Measurements from ENCODE around the gene TNFRSF8.

TNFRSF8 gene

DNA sequence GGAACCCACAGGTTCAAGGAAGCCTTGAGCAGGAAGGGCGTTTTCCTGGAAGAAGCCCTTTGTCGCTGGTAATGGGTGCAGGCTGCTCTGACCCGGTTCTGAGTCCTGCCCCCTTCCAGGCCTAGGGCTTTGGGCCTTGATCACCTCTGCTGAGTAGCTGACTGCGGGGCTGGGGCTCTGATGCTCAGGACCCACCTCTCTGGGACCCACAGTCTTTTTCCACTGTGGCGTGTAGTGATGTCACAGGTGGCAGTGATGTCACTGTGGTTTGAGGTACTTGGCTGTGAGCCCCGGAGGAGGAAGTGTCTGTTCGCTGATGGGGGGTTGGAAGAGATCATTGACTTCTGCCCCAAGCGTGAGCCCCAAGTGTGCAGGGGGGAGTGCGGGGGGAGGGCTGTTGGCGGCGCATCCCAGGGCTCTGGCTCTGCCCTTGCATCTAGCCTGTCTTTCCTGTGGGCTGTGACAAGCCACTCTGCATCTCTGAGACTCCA lies 110.6 kb downstream of the TNFRSF8 start:
- no peak for DNase-seq (ENCODE audit: low spot score)

DNA sequence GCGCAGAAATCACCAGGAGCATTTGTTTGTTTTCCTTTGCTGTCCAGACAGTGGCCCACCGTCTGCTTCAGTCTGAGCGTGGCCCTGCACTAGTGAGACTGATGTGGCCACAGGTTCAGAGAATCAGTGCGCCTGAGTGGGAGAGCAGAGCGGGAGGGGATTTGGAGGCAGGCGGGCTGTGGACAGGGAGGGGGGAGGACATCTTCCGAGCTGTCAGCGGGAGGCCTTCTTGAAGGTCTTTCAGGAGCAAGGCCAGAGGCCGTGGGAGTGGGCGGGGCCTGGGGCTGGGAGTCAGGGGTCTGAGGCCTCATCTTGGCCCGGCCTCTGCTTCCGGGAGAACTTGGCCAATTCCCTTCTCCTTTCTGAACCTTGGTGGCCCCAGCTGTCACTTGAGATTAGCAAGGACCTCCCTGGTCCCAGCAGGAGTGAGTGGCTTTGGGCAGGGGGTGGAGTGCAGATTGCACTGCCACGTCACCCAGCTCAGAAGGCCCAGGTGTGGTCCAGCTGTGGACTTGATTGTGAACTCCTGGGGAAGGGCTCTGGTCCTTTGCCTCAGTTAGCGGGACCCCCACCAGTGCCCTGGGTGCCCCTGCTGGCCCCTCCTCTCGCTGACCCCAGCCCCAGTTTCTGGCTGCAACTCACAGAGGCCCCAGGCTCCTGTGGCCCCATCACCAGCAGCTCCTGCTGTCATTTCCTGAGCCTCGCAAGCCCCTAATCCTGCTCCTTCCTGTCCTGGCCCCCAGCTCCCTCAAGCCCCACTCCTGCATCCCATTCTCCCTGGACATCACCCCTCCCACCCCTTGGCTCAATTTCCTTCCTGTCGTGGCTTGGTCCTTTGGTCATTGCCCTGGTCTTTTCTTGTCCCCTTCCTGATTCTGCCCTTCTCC lies 112.1 kb downstream of the TNFRSF8 start:
- DNase-seq (ENCODE audit: low spot score): no peak

DNA sequence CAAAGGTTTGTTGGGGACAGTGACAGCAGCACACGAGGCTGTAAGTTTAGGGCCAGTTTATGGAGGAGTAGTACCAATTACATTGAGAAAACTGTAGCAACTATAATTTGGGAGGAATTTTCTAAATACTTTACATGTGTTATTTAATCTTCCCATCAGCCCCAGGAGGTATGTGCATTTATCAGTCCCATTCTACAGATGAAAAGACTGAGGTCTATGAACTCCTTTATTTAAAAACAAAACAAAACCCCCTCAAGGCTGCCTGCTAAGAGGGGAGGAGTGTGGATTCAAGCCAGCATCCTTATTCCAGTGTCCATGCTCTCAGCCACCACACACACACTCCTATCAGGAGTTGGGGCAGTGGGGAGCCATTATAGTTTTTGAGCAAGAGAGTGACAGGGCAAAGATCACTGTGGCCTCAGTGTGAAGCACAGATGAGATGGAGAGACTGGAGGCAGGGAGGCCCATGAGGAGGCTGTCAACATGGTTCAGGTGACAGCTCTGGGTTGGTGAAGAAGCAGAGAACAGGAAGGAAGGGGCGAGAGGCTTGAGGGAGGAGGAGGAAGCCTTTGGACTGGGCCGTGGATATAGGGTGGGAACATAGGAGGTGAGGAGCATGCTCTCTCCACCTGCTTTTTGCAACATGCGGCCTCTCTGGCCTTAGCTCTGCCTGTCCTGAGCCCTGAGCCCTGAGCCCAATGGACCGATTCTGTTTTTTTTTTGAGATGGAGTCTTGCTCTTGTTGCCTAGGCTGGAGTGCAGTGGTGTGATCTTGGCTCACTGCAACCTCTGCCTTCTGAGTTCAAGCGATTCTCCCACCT lies 113.4 kb downstream of the TNFRSF8 start:
- no peak for DNase-seq (ENCODE audit: low spot score)

DNA sequence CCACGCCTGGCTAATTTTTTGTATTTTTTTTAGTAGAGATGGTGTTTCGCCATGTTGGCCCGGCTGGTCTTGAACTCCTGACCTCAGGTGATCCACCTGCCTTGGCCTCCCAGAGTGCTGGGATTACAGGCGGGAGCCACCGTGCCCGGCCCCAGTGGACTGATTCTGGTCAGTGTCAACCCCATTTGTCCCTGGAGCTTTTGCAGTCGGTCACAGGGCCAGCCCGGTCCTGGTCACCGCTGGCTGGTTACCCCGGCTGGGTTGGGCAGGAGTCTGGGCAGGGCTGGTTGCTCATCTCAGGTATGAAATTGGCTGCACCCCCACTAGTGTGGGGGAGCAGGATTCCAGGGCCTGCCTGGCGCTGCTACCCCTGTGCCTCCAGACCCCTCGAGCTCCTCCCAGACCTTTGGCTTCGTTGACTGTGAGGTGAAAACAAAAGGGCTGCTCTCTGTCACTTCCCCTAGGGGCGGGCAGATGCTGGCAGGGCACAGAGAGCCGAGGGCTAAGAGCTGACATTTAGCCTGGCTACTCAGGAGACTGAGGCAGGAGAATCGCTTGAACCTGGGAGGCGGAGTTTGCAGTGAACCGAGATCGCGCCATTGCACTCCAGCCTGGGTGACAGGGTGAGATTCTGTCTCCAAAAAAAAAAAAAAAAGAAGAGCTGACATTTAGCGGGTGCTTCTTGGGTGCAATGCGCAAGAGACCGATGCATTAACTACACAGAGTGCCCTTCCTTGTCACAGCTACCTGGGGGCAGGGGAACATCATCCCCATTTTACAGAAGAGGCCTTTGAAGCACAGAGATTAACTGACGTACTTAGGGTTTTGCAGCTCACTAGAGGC lies 114.3 kb downstream of the TNFRSF8 start:
- DNase-seq (ENCODE audit: low spot score): no peak

DNA sequence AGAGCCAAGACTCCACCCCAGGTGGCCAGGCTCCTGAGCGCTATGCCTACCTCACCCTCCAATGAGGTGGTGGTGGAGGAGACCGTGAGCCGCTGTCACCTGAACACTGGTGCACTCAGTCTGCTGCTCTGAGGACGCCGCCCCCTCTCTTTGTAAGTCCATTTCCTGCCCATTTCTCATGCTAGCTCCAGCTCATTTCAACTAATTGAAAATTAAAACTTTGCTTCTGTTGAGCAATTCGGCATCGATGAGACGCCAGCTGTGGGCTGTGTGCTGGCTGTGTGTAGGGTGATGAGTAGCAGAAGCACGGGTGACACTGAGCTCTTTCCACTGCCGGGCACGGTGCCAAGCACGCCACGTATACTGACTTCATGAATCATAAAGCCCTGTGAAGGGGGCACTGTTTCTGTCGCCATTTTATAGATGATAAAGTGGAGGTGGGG lies 114.9 kb downstream of the TNFRSF8 start:
- peak; percentile 84 for DNase-seq (ENCODE audit: low spot score)

DNA sequence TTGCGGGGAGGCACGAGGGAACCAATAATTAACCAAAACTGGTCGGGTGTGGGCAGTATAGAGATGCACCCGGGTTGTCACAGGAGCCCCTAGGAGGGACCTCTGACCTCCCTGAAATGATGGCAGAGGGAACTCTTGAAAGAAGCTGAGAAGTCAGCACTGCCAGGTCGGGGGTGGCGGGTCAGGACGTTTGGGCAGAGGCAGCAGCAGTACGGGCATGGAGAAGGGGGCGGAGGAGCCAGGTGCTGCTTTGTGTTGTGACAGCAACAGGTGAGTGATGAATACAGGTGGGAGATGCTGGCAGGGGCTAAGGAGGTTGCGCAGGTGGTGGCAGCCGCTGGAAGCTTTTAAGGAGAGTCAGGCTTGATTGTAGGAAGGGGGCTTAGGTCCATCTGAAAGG lies 115.4 kb downstream of the TNFRSF8 start:
- no peak for DNase-seq (ENCODE audit: low spot score)

DNA sequence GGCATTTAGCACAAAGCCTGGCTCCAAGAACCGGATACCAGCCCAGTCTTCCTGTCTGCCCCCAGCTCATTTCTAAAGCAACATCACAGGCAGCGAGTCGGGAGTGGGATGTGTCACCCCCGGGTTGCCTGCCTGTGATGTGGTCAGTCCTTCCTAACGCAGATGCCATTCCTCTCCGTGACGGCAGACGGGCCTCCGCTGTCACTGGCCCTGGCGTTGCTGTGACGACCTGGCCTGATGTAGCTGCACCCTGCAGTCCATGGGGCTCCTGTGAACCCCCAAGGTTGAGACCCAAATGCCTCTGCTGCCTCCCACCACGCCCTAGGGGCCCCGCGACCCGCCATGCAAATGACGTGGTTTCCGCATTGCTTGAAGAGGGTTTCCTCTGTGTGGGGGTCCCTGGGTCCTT lies 116.0 kb downstream of the TNFRSF8 start:
- peak; percentile 91 for DNase-seq (ENCODE audit: low spot score)

DNA sequence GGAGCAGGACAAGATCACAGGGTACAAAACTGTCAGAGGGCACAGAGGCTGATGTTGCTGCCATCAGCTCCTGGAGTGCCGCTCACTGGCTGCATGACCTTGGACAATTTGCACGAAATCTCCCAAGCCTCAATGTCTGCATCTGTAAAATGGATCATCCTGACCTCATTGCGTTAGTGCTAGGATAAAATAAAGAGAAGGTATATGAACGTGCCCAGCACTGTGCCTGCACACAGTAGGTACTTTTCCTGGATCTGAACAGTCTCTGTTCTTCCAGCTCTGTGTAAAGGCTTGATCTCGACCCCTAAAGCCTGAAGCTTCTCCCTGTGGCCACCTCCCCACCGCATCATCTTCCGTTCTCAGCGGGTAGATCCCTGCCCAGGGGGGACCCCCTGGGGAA lies 116.6 kb downstream of the TNFRSF8 start:
- DNase-seq (ENCODE audit: low spot score): no peak

DNA sequence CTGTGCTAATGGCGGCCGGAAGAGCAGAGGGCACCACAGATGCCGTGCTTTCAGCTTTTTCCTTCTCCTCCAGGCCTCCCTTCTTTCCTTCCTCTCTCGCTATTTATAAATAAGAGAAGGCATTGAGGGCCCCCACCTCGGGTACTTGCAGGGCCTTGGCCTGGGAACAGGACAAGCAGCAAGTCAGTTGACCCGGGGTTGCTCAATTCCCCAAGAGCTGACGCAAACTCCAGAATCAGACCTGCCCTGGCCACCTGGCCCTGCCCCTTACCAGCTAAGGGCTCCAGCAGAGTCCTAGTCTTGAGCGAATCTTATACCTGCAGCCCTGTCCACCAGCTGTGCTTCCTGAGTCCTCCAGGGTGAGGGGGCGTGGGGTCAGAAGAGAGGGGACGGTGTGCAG lies 117.2 kb downstream of the TNFRSF8 start:
- DNase-seq (ENCODE audit: low spot score): no peak

DNA sequence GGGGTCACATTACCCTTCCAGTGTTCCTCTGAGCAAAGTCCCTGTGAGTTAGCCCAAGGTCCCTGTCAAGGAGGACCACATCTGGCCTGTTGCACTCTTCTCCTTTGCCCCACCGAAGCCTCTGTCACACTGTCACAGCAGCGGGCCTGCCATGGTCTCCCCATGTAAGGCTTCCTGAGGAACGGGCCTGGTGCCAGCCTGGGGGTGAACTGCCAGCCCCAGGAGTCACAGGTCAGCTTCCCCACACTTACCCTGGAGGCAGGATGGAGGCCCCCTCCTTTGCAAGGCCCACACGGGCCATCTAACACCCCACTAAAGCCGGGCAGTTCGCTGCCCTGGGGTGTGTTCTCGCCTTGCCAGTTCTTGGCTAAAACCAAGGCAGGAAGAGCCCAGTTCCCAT lies 117.8 kb downstream of the TNFRSF8 start:
- no peak for DNase-seq (ENCODE audit: low spot score)

DNA sequence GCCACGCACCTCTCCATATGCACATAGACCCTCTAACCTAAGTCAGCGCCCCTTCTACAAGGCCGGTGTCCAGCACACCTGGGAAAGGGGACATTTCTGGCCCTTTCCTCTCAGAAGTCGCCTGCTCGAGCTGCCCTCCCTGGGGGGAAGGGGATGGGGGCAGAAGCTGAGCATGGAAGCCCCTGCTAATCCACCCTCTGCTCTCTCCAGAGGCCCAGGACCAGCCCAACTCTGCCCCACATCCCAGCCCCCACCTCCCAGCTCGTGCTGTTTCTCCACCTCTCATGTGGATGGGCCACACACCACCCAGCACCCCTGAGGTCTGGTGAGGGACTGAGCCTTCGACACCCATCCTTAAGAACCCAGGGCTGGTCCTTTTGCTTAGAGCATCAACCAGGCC lies 118.5 kb downstream of the TNFRSF8 start:
- DNase-seq (ENCODE audit: low spot score): no peak

DNA sequence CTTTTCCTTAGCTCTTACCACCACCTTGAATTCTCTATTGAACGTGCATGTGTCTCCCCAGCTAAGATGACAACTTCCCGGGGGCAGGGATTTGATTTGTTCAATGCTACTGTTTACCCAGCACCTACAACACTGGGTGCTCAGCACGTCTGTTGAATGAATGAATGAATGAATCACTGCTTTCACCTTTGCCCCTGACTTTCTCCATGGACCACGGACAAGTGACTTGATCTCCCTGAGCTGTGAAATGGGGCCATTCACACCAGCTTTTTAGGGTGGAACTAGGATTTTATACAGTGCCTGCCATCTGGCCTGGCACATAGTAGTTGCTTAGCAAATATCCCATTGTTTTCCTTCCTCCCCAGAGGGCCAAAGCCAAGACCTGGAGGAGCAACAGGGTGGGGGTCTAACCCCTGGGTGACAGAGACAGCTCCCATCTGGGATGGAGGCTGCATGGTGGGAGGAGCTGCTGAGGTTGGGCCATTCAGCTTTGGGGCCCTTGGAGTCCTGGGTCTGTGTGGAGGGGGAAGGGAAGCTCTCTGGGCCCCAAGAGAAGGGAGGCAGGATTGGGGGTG lies 119.4 kb downstream of the TNFRSF8 start:
- DNase-seq (ENCODE audit: low spot score): no peak

DNA sequence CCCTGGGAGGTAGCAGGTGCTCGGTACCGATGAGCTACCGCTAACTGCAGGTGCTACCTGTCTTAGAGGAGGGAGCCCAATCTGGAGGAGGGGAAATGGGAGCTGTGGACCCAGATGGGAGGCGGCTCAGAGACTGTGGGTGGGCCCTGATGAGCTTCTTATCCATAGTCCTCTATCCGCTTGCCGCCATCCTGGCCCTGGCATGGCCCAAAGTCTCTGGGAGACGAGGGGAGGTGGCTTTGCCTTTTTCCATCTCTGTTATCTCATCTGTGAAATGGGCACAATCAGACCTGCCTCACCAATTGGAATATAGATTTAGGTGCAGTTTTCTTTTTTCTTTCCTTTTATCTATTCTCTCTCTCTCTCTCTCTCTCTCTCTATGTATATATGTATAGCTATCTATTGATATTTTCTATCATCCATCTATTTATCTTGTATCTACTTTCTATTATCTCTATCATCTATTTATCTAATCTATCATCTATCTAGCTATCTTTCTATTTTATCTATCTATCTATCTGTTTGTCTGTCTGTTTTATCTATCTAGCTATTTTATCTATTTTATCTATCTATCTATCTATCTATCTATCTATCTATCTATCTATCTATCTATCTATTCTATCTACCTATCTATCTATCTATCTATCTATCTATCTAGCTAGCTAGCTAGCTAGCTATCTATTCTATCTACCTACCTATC lies 120.1 kb downstream of the TNFRSF8 start:
- no peak for DNase-seq (ENCODE audit: low spot score)

DNA sequence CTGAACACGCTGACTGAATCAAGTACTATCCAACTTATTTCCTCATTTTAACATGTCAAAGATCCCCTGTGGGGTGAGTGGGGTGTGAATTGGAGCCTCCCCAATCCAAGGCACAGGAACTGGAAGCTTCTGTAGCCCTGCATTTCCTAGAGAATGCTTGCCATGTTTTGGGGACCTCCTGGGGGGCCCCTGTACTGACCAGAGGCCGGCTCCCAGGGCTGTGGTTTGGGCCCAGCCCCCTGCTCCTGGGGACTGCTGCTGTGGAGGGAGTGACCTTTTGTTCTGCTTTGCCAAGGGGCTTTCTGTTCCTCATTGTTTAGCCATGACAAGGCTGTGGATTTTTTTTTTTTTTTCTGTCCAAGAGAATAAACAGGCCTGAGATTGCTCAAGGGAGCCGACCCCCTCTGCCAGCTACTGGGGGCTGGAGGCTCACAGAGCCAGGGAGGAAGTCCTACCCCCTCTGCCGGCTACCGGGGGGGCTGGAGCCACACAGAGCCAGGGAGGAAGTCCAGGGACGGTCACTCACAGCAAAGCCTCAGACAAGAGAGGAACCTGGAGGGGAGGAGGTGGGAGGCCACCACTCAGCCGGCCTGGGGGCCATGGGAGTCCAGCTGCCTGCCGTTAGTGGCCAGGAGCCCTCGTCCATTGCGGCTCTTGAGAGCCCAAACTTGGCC lies 121.0 kb downstream of the TNFRSF8 start:
- DNase-seq (ENCODE audit: low spot score): peak; percentile 81

DNA sequence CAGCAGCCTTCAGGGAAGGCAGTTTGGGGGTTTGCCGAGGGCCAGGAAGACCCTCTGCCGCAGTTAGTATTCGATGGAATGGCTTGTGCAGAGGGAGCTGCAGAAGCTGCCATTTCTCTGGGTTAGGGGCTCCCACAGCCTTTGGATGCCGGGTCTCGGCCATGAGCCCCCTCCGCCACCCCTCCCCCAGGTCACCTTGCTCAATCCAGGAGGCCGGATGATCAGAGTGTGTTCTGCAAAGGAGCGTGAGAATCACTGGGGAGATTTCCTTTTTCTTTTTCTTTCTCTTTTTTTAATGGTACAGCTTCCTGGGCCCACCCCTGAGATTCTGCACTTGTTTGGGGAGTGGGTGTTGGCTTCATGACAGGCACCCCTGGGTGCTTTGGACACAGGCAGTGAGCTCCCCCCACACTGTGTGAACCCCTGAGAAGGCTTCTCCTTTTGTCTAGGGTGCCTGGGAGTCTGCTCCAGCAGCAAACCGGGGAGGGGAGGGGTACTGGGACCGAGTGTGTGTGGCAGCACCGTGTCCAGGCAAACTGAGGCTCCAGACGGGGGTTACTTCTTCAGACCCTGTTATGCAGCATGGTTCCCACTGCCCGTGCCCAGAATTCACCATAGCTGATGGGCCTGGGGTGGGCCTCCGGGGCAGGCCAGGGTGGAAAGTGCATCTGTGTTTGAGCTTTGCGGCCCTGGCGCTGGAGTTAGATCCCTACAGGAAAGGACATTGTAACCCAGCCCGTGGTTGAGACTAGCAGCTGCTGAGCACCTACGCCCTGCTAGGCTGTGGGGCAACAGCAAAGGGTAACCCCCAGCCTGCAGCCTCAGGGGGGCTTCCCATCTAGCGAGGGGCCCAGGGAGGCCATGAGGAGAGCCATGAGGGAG lies 122.2 kb downstream of the TNFRSF8 start:
- no peak for DNase-seq (ENCODE audit: low spot score)

DNA sequence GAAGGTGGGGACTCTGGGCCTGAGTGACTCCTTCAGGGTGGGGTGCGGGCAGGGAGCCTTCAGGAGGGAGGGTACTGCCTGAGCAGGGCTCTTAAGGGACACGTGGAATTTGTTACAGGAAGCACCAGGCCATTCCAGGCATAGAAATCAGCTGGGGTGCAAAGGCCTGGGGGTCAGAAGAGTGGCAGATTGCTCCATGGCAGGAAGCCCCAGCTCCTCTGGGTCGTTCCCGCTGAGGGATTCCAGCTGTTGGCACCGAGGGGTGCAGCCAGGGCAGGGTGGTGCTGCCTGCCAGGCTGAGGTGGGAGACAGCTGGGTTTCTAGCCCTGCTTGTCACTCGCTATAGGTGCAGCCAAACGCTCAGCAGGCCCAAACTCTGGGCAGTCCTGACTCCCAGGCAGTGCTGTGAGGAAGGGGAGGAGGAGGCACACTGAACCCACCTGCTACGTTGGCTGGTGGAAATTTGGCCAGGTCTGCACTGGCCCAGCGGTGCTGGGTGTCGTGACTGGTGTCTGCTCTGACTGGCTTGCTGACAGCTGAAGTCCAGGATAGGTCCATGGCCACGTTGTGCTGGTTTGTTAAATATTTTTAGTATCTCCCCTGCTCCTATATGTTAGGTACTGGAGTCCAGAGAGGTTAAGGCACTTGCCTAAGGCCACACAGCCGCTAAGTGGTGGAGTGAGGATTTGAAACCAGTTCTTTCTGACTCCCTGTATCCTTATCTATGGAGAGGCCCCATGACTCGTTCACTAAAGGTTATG lies 123.0 kb downstream of the TNFRSF8 start:
- no peak for DNase-seq (ENCODE audit: low spot score)

DNA sequence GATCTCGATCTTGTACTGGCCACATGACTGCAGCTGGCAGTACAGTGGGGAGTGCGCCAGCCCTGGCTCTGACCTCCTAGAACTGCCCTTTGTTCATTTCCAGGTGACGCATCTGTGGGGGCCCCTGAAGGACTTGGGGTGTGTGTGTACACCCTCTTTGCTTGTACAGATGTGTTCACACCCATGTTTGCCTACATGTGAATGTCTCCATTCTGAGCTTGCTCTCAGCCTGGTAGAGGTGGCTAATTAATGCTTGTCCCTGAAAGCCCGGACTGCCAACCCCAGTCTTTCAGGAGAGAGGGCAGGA lies 123.5 kb downstream of the TNFRSF8 start:
- DNase-seq (ENCODE audit: low spot score): no peak

DNA sequence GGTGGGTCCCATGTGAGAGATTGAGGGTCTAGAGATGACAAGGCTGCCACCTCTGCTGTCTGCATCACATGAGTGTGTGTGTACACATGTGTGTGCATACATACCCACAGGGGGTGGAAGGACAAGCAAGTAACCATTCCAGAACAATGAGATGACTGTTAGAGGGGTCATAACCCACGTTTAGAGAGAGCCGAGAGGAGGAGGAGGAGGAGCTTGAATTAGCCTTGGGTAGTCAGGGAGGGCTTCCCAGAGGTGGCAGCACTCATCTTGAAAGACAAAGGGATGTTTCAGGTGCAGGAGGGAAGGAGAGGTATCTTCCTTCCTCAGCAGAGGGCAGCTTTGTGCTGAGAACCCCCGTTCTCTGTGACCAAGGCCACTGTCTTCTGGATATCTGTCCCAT lies 125.0 kb downstream of the TNFRSF8 start:
- no peak for DNase-seq (ENCODE audit: low spot score)

All from AG08395 (cell line).